H1 (cell line): ENCODE results near the gene ISY1. TPM values are rescaled to one million over a fixed set of nuclear protein-coding genes. Genes with fewer than 3 reads are reported as not detected.

ENCODE experiments used
- CBX8 ChIP-seq: fragments of 300-800, 300-1000 bp; sonication (generic); IDR thresholded peaks from 2 replicates; pipeline ENCODE4 v1.7.1; 2016; ENCODE audit warnings: low read depth, low read length, borderline replicate concordance
- EGR1 ChIP-seq: IDR thresholded peaks from 2 replicates; pipeline ENCODE4 v1.6.1; 2011; ENCODE audit warnings: low read depth, low read length, borderline replicate concordance
- GTF2F1 ChIP-seq: IDR thresholded peaks from 2 replicates; pipeline ENCODE4 v1.6.1; 2012; ENCODE audit warnings: low read depth, low read length, improper control_type of control experiment, borderline replicate concordance
- HDAC6 ChIP-seq: IDR thresholded peaks from one replicate; pipeline ENCODE4 v1.7.1; 2012; ENCODE audit warnings: low read depth, mild to moderate bottlenecking, inconsistent platforms, low read length, moderate library complexity
- NANOG ChIP-seq: IDR thresholded peaks from 2 replicates; pipeline ENCODE4 v1.6.1; 2011; ENCODE audit warnings: low read length, low read depth, mild to moderate bottlenecking, inconsistent platforms; ENCODE audit not compliant: insufficient read depth, poor library complexity, severe bottlenecking
- POLR2A ChIP-seq, 2 experiments: IDR thresholded peaks; 1 replicate in 1 of 2; 2 replicates in 1 of 2; pipeline ENCODE4 v1.6.1; 2011; ENCODE audit warnings: low read depth in 2 of 2, low read length in 2 of 2, mild to moderate bottlenecking in 2 of 2; ENCODE audit errors: control extremely low read depth in 1 of 2
- SIRT6 ChIP-seq: IDR thresholded peaks from one replicate; pipeline ENCODE4 v1.7.1; 2012; ENCODE audit warnings: low read length, inconsistent platforms
- SUZ12 ChIP-seq: fragments of 200-600 bp; sonication (generic); IDR thresholded peaks from 2 replicates; pipeline ENCODE4 v1.6.1; 2012; ENCODE audit warnings: mild to moderate bottlenecking, inconsistent platforms, low read length, moderate library complexity, mixed read lengths
- TAF7 ChIP-seq: optimal IDR thresholded peaks from 2 replicates; pipeline ENCODE3; 2011; ENCODE audit warnings: low read depth, mild to moderate bottlenecking, inconsistent platforms, low read length, moderate library complexity, borderline replicate concordance
- polyA plus RNA-seq, 7 experiments: library from polyadenylated mRNA; depleted of rRNA in 3 of 7; stranded (reverse) in 5 of 7; unstranded in 2 of 7; fragments of >200 nt in 5 of 7; fragments of 200-250 nt in 2 of 7; gene quantifications; 1 replicate in 5 of 7; 2 replicates in 1 of 7; 4 replicates in 1 of 7; pipeline versions ENCODE4 v1.2.1 to v1.2.3, GENCODE V29; 2011 to 2013; ENCODE audit warnings: missing spikeins in 2 of 7, mixed read lengths in 2 of 7
- total RNA-seq: library from RNA; stranded (reverse); fragmentation: NEBNext Ultra II Directional; extraction: Animal tissue kit (Norgen Biotek cat#: 25700); gene quantifications from 2 replicates; pipeline ENCODE4 v1.2.1, GENCODE V29; 2021
- TF ChIP-seq, protein P1 (sequence below): fragments of 300-600 bp; sonication (generic); IDR thresholded peaks from 2 replicates; pipeline ENCODE4 v1.7.1; 2012; ENCODE audit warnings: low read length, moderate library complexity, mild to moderate bottlenecking, inconsistent platforms; ENCODE audit not compliant: insufficient replicate concordance

Gene ISY1
- total and polyA plus RNA-seq, 2 of the 8 experiments (the other 6 are each of a cell fraction or from before 2014, with no cell fraction given) = 16.6 to 38.7 TPM

DNA sequence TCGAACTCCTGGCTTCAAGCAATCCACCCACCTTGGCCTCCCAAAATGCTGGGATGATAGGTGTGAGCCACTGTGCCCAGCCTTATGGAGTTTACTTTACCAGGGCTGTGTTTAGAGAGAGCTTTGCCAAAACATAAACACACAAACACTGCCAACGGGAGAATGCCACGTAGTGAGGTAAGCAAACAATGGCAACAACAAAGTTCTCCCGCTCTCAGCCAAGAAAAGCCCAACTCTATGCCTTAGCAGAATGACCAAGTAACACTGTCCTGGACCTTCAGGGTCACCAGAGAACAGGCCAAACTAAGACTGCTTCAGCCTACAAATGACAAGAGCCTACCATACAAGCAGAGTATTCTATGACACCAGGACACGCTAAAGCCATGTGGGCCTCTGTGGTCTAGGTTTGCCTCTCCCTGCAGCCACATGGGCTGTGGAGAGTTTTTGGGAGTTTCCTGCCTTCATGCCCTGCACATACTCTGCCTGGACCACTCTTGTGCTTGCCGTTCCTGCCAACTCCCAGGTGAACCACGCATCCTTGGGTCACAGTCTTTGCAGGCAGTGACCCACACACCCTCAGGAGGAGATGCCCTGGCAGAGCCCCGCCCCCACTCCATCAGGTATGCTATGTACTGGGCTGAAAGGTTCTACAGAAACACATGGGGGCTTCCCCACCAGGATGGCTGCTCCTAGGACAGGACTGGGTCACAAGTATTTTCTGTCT, 44.4 kb upstream of the ISY1 start (continued):
- TF ChIP-seq, protein P1, sequence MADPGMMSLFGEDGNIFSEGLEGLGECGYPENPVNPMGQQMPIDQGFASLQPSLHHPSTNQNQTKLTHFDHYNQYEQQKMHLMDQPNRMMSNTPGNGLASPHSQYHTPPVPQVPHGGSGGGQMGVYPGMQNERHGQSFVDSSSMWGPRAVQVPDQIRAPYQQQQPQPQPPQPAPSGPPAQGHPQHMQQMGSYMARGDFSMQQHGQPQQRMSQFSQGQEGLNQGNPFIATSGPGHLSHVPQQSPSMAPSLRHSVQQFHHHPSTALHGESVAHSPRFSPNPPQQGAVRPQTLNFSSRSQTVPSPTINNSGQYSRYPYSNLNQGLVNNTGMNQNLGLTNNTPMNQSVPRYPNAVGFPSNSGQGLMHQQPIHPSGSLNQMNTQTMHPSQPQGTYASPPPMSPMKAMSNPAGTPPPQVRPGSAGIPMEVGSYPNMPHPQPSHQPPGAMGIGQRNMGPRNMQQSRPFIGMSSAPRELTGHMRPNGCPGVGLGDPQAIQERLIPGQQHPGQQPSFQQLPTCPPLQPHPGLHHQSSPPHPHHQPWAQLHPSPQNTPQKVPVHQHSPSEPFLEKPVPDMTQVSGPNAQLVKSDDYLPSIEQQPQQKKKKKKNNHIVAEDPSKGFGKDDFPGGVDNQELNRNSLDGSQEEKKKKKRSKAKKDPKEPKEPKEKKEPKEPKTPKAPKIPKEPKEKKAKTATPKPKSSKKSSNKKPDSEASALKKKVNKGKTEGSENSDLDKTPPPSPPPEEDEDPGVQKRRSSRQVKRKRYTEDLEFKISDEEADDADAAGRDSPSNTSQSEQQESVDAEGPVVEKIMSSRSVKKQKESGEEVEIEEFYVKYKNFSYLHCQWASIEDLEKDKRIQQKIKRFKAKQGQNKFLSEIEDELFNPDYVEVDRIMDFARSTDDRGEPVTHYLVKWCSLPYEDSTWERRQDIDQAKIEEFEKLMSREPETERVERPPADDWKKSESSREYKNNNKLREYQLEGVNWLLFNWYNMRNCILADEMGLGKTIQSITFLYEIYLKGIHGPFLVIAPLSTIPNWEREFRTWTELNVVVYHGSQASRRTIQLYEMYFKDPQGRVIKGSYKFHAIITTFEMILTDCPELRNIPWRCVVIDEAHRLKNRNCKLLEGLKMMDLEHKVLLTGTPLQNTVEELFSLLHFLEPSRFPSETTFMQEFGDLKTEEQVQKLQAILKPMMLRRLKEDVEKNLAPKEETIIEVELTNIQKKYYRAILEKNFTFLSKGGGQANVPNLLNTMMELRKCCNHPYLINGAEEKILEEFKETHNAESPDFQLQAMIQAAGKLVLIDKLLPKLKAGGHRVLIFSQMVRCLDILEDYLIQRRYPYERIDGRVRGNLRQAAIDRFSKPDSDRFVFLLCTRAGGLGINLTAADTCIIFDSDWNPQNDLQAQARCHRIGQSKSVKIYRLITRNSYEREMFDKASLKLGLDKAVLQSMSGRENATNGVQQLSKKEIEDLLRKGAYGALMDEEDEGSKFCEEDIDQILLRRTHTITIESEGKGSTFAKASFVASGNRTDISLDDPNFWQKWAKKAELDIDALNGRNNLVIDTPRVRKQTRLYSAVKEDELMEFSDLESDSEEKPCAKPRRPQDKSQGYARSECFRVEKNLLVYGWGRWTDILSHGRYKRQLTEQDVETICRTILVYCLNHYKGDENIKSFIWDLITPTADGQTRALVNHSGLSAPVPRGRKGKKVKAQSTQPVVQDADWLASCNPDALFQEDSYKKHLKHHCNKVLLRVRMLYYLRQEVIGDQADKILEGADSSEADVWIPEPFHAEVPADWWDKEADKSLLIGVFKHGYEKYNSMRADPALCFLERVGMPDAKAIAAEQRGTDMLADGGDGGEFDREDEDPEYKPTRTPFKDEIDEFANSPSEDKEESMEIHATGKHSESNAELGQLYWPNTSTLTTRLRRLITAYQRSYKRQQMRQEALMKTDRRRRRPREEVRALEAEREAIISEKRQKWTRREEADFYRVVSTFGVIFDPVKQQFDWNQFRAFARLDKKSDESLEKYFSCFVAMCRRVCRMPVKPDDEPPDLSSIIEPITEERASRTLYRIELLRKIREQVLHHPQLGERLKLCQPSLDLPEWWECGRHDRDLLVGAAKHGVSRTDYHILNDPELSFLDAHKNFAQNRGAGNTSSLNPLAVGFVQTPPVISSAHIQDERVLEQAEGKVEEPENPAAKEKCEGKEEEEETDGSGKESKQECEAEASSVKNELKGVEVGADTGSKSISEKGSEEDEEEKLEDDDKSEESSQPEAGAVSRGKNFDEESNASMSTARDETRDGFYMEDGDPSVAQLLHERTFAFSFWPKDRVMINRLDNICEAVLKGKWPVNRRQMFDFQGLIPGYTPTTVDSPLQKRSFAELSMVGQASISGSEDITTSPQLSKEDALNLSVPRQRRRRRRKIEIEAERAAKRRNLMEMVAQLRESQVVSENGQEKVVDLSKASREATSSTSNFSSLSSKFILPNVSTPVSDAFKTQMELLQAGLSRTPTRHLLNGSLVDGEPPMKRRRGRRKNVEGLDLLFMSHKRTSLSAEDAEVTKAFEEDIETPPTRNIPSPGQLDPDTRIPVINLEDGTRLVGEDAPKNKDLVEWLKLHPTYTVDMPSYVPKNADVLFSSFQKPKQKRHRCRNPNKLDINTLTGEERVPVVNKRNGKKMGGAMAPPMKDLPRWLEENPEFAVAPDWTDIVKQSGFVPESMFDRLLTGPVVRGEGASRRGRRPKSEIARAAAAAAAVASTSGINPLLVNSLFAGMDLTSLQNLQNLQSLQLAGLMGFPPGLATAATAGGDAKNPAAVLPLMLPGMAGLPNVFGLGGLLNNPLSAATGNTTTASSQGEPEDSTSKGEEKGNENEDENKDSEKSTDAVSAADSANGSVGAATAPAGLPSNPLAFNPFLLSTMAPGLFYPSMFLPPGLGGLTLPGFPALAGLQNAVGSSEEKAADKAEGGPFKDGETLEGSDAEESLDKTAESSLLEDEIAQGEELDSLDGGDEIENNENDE = no peak
- no peak for TF ChIP-seq POLR2A (IDR thresholded peaks at IDR 0.05; ENCODE audit: control extremely low read depth in 1 of 2, low read depth in 2 of 2, low read length in 2 of 2)
- no peak for TF ChIP-seq SIRT6
- no peak for TF ChIP-seq EGR1
- TF ChIP-seq SUZ12 = no peak
- TF ChIP-seq NANOG = no peak
- TF ChIP-seq GTF2F1 = no peak
- TF ChIP-seq TAF7 = no peak
- TF ChIP-seq CBX8 = no peak
- TF ChIP-seq HDAC6 = no peak
